Measurements from ENCODE around the gene TICRR.

Gene TICRR

DNA sequence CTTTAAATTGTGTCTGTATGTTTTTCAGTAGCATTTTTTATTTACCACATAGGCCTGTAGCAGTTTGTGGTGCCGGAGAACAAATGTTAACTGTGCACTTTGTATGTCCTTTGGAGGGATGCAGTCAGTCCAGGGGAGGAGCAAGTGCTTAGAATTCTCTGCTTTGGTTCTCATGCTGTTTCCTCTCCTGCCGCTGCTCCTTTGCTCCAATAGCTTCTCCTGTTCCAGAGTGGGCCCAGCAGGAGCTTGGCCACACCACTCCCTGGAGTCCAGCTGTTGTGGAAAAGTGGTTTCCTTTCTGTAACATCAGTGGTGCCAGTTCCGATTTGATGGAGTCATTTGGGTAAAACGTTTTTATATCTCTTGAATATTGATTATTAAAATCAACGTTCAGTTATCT lies 16.6 kb downstream of the TICRR start:
- H3K4me1 Mint-ChIP-seq = peaks cover under 1% of the 10 kb centered on the region
- DNase-seq = no peak
- no peaks in the 10 kb centered on the region for H3K9me3 Mint-ChIP-seq
- peaks cover 54% of the 10 kb centered on the region for H3K36me3 Mint-ChIP-seq (ENCODE audit: low read depth)
- H3K27ac Mint-ChIP-seq = peak overlapping the region; percentile 23
- no peak overlapping the region for H3K4me3 Mint-ChIP-seq
- TF ChIP-seq, protein P1, sequence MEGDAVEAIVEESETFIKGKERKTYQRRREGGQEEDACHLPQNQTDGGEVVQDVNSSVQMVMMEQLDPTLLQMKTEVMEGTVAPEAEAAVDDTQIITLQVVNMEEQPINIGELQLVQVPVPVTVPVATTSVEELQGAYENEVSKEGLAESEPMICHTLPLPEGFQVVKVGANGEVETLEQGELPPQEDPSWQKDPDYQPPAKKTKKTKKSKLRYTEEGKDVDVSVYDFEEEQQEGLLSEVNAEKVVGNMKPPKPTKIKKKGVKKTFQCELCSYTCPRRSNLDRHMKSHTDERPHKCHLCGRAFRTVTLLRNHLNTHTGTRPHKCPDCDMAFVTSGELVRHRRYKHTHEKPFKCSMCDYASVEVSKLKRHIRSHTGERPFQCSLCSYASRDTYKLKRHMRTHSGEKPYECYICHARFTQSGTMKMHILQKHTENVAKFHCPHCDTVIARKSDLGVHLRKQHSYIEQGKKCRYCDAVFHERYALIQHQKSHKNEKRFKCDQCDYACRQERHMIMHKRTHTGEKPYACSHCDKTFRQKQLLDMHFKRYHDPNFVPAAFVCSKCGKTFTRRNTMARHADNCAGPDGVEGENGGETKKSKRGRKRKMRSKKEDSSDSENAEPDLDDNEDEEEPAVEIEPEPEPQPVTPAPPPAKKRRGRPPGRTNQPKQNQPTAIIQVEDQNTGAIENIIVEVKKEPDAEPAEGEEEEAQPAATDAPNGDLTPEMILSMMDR (IDR thresholded peaks at IDR 0.05) = no peak
- H3K27me3 Mint-ChIP-seq (ENCODE audit: low read depth, poor library complexity) = no peaks in the 10 kb centered on the region

GRCh38 chr15:89593018-89593417 lies 17.7 kb downstream of the TICRR start:
- Mint-ChIP-seq H3K4me1 (peaks cover 5% of the 10 kb centered on the region), H3K36me3 (ENCODE audit: low read depth) (peaks cover 65% of the 10 kb centered on the region), H3K9me3 (no peaks in the 10 kb centered on the region), H3K27me3 (ENCODE audit: low read depth, poor library complexity) (no peaks in the 10 kb centered on the region), H3K4me3 (no peak overlapping the region), H3K27ac (no peak overlapping the region)
- TF ChIP-seq, protein P1 (IDR thresholded peaks at IDR 0.05) = no peak
- no peak for DNase-seq

GRCh38 chr15:89599021-89599420 lies 23.8 kb downstream of the TICRR start:
- Mint-ChIP-seq H3K4me1 (peaks cover 5% of the 10 kb centered on the region), H3K27ac (no peak overlapping the region), H3K4me3 (no peak overlapping the region), H3K27me3 (ENCODE audit: low read depth, poor library complexity) (no peaks in the 10 kb centered on the region), H3K9me3 (no peaks in the 10 kb centered on the region), H3K36me3 (ENCODE audit: low read depth) (peaks cover 75% of the 10 kb centered on the region)
- TF ChIP-seq, protein P1 (IDR thresholded peaks at IDR 0.05) = no peak
- DNase-seq = no peak

DNA sequence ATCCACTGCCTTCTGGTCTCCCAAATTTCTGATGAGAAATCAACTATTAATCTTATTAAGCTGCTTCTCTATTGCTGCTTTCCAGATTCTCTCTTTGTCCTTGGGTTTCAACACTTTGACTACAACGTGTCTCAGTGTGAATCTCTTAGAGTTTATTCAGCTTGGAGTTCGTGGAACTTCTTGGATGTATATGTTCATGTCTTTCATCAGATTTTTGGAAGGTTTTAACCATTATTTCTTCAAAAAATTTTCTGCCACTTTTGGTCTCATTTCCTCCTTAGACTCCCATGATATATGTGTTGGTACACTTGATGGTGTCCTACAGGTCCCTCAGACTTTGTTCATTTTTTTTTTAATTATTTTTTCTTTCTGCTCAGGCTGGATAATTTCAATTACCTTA lies 36.0 kb downstream of the TICRR start:
- H3K9me3 Mint-ChIP-seq = peaks cover 54% of the 10 kb centered on the region
- no peaks in the 10 kb centered on the region for H3K4me1 Mint-ChIP-seq
- no peak overlapping the region for H3K4me3 Mint-ChIP-seq
- DNase-seq = no peak
- no peak overlapping the region for H3K27ac Mint-ChIP-seq
- TF ChIP-seq, protein P1 (IDR thresholded peaks at IDR 0.05) = no peak
- peaks cover 96% of the 10 kb centered on the region for H3K36me3 Mint-ChIP-seq (ENCODE audit: low read depth)
- no peaks in the 10 kb centered on the region for H3K27me3 Mint-ChIP-seq (ENCODE audit: low read depth, poor library complexity)

DNA sequence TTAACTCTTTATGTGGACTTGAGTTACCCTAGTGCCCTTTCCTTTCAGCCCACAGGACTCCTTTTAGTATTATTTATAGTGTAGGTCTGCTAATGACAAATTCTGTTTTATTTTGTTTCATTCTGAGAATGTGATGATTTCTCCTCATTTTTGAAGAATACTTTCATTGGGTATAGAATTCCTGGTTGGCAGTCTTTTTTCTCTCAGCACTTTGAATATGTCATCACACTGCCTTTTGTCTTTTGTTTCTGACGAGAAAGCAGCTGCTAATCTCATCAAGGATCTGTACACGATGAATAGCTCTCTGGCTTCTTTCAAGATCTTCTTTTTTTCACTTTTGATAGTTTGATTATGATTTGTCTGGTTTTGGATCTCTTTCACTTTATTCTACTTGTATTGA lies 37.8 kb downstream of the TICRR start:
- peaks cover 94% of the 10 kb centered on the region for H3K36me3 Mint-ChIP-seq (ENCODE audit: low read depth)
- DNase-seq = no peak
- TF ChIP-seq, protein P1 (IDR thresholded peaks at IDR 0.05) = no peak
- no peak overlapping the region for H3K4me3 Mint-ChIP-seq
- no peaks in the 10 kb centered on the region for H3K27me3 Mint-ChIP-seq (ENCODE audit: low read depth, poor library complexity)
- no peak overlapping the region for H3K27ac Mint-ChIP-seq
- H3K4me1 Mint-ChIP-seq = no peaks in the 10 kb centered on the region
- peaks cover 54% of the 10 kb centered on the region for H3K9me3 Mint-ChIP-seq

DNA sequence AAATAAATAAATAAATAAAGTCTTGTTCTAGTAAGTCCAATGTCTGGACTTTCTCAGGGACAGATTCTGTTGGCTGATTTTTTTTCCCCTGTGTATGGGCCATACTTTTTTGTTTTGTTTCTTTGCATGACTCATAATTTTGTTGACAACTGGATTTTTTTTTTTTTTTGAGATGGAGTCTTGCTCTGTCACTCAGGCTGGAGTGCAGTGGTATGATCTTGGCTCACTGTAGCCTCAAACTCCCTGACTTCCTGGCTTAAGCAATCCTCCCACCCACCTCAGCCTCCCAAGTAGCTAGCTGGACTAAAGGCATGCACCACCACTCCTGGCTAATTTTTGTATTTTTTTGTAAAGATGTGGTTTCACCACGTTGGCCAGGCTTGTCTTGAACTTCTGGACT lies 38.9 kb downstream of the TICRR start:
- H3K27me3 Mint-ChIP-seq (ENCODE audit: low read depth, poor library complexity) = no peaks in the 10 kb centered on the region
- no peak overlapping the region for H3K27ac Mint-ChIP-seq
- H3K36me3 Mint-ChIP-seq (ENCODE audit: low read depth) = peaks cover 89% of the 10 kb centered on the region
- no peaks in the 10 kb centered on the region for H3K4me1 Mint-ChIP-seq
- TF ChIP-seq, protein P1 (IDR thresholded peaks at IDR 0.05) = no peak
- DNase-seq = no peak
- H3K9me3 Mint-ChIP-seq = peaks cover 54% of the 10 kb centered on the region
- no peak overlapping the region for H3K4me3 Mint-ChIP-seq
